Panc1 (cell line): ENCODE results near the gene HOPX. TPM values are rescaled to one million over a fixed set of nuclear protein-coding genes. Genes with fewer than 3 reads are reported as not detected.

Experiments used
- ATAC-seq: fragments of 200-7000 bp; cut with Tn5 transposase; 2 replicates; pipeline ENCODE4 v1.9.1; 2020; ENCODE audit warnings: mild to moderate bottlenecking, moderate library complexity
- BruUV-seq: library from RNA; stranded (reverse); fragments of 400-500 nt; replicated peaks from 2 replicates; lab custom pipeline; 2021; lab: Mats Ljungman, UMichigan
- CTCF ChIA-PET: fragments of 300-600 bp; sonication (Branson Sonifier 250); formaldehyde crosslinking; loops from one replicate; lab custom pipeline; 2022; ENCODE audit warnings: antibody characterized with exemption; lab: Charles Lee
- POLR2A ChIA-PET: fragments of 300-600 bp; sonication (Branson Sonifier 250); formaldehyde crosslinking; loops from one replicate; lab custom pipeline; 2022; ENCODE audit warnings: antibody characterized with exemption; lab: Charles Lee
- DNase-seq: peaks from one replicate; pipeline ENCODE4 v3.0.0-alpha.2; 2010; ENCODE audit warnings: low read depth, low spot score
- H3K27ac ChIP-seq: 2 replicates; pipeline ENCODE4 v1.5.1; 2011; ENCODE audit warnings: mild to moderate bottlenecking, low read length, inconsistent platforms
- H3K27me3 ChIP-seq: fragments of 200-500 bp; sonication (Bioruptor generic); 2 replicates; pipeline ENCODE4 v1.6.0; 2014; ENCODE audit warnings: low read length, inconsistent platforms; ENCODE audit not compliant: control insufficient read depth, insufficient read depth
- H3K36me3 ChIP-seq: fragments of 200-500 bp; sonication (Bioruptor generic); 2 replicates; pipeline ENCODE4 v1.5.1; 2014; ENCODE audit warnings: inconsistent platforms, mild to moderate bottlenecking, low read length, moderate library complexity; ENCODE audit not compliant: control insufficient read depth, insufficient read depth
- H3K4me1 ChIP-seq: 2 replicates; pipeline ENCODE4 v1.5.1; 2011; ENCODE audit warnings: inconsistent platforms, mild to moderate bottlenecking, low read length, moderate library complexity; ENCODE audit not compliant: control insufficient read depth, insufficient read depth
- H3K4me3 ChIP-seq, 2 experiments: 2 replicates each; pipeline ENCODE4 v1.5.1; 2011 to 2012; ENCODE audit warnings: low read depth in 2 of 2, low read length in 2 of 2, mild to moderate bottlenecking in 2 of 2, inconsistent platforms in 1 of 2, moderate library complexity in 1 of 2
- H3K9me3 ChIP-seq: fragments of 200-500 bp; sonication (Bioruptor generic); 2 replicates; pipeline ENCODE4 v1.5.1; 2014; ENCODE audit warnings: low read depth, mild to moderate bottlenecking, inconsistent platforms, low read length, moderate library complexity; ENCODE audit not compliant: control insufficient read depth, insufficient read depth
- CTCF ChIP-seq: fragments of 450-650 bp; IDR thresholded peaks from 2 replicates; pipeline ENCODE4 v1.5.1; 2017; ENCODE audit warnings: mild to moderate bottlenecking
- POLR2AphosphoS5 ChIP-seq: IDR thresholded peaks from 2 replicates; pipeline ENCODE4 v1.6.1; 2012; ENCODE audit warnings: mild to moderate bottlenecking, low read depth, low read length, moderate library complexity
- REST ChIP-seq, 2 experiments: IDR thresholded peaks; 2 replicates each; pipeline ENCODE4 v1.6.1; 2011 to 2012; ENCODE audit warnings: low read depth in 2 of 2, control low read depth in 1 of 2, low read length in 1 of 2, mild to moderate bottlenecking in 1 of 2, moderate library complexity in 1 of 2; ENCODE audit not compliant: insufficient read depth in 1 of 2
- SIN3A ChIP-seq: IDR thresholded peaks from 2 replicates; pipeline ENCODE4 v1.6.1; 2012; ENCODE audit warnings: low read depth, mild to moderate bottlenecking, low read length, moderate library complexity, borderline replicate concordance; ENCODE audit not compliant: insufficient read depth
- TCF7L2 ChIP-seq: IDR thresholded peaks from 2 replicates; pipeline ENCODE4 v1.6.1; 2011; ENCODE audit warnings: mild to moderate bottlenecking, low read depth, low read length, inconsistent platforms
- in situ Hi-C: cut with HindIII; loops from 2 replicates; pipeline ENCODE4 v1.10.0; 2016; ENCODE audit warnings: low sequenced_read_pairs, low pct_unique_long_range_greater_than_20kb
- intact Hi-C: fragments of 100-400 bp; cut with micrococcal nuclease; formaldehyde crosslinking; loops from one replicate; pipeline ENCODE4 v1.10.0; 2022; ENCODE audit not compliant: unreplicated experiment
- total RNA-seq: library from RNA; stranded (reverse); gene quantifications from one replicate; pipeline ENCODE4 v1.2.1, GENCODE V29; 2021; ENCODE audit not compliant: unreplicated experiment

HOPX gene
- total RNA-seq, 1 experiment from 2014 or later, result not detected

DNA sequence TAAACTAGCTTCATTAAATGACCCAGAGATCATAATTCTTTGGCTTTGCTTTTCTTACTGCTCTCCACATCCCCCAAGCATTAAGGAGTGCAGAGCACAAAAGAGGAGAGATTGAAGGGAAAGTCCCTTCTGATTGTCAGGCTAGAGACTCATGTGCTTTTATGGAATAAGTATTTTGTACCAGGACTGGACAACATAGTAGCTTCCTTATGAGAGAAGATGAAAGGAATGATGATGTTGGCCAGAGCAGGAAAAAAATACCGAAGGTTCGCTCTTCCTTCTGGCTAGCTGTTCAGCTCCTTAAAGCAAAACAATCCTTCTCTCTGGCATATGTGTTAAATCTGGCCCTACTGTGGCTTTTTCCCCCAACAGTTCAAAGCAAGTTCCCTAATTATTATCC lies 53.1 kb downstream of the HOPX start:
- no peaks in the 10 kb centered on the region for H3K9me3 ChIP-seq
- no peak overlapping the region for H3K4me3 ChIP-seq
- ATAC-seq (no peak), DNase-seq (no peak)
- CTCF ChIA-PET, result no interaction called here
- intact Hi-C loops, result no loop called here
- POLR2A ChIA-PET, result no interaction called here
- TF ChIP-seq POLR2AphosphoS5, result no peak
- no peak for TF ChIP-seq TCF7L2
- no peak for TF ChIP-seq CTCF
- no peak for TF ChIP-seq SIN3A
- no peak for TF ChIP-seq REST (IDR thresholded peaks at IDR 0.05; ENCODE audit: insufficient read depth in 1 of 2, low read depth in 2 of 2, low read length in 1 of 2)
- in situ Hi-C loops, result no loop called here
- no peaks in the 10 kb centered on the region for H3K27me3 ChIP-seq
- H3K27ac ChIP-seq, result no peak overlapping the region
- H3K4me1 ChIP-seq, result no peaks in the 10 kb centered on the region
- BruUV-seq, result no TSS peak
- no peaks in the 10 kb centered on the region for H3K36me3 ChIP-seq

DNA sequence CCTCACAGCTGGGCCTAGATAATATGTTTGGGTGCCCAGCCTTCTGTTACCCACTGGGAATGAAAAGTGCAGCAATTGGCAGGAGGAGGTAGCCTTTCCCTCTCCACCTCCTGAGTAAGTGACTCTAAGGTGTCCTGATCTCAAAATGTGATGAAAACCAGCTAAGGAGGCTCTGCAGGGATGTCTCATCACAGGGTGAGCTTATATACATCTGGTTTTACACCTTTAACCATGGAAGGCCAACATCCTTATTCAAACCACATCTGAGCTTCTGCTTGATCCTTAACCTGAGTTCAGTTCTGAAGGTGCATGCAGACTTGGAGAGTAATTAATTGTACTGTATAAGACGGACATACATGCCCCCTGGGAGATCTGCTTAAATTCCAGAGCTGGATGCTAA lies 53.7 kb downstream of the HOPX start:
- intact Hi-C loops (no loop called here), in situ Hi-C loops (no loop called here)
- no TSS peak for BruUV-seq
- Histone ChIP-seq H3K27me3 (no peaks in the 10 kb centered on the region), H3K36me3 (no peaks in the 10 kb centered on the region), H3K4me1 (no peaks in the 10 kb centered on the region), H3K27ac (no peak overlapping the region), H3K4me3 (no peak overlapping the region), H3K9me3 (no peaks in the 10 kb centered on the region)
- TF ChIP-seq POLR2AphosphoS5, result no peak
- no peak for TF ChIP-seq REST (IDR thresholded peaks at IDR 0.05; ENCODE audit: insufficient read depth in 1 of 2, low read depth in 2 of 2, low read length in 1 of 2)
- TF ChIP-seq CTCF, result no peak
- no peak for TF ChIP-seq TCF7L2
- TF ChIP-seq SIN3A, result no peak
- no peak for ATAC-seq
- DNase-seq, result no peak
- ChIA-PET CTCF (no interaction called here), POLR2A (no interaction called here)
